HG02798 (cell line): Measurements from ENCODE around the gene PTHLH.

Experiments used
- ATAC-seq: cut with Tn5 transposase; IDR thresholded peaks from one replicate; pipeline ENCODE4 v1.9.1; 2021; ENCODE audit warnings: mild to moderate bottlenecking; ENCODE audit not compliant: unreplicated experiment, poor library complexity

Gene PTHLH

GRCh38 chr12:27975222-27976136, 2.9 kb upstream of the PTHLH start:
- no peak for ATAC-seq

GRCh38 chr12:27974735-27975221, 2.2 kb upstream of the PTHLH start:
- no peak for ATAC-seq

- ATAC-seq = no peak
These were observed 956 bp upstream of the PTHLH start for GRCh38 chr12:27973487-27973890.

DNA sequence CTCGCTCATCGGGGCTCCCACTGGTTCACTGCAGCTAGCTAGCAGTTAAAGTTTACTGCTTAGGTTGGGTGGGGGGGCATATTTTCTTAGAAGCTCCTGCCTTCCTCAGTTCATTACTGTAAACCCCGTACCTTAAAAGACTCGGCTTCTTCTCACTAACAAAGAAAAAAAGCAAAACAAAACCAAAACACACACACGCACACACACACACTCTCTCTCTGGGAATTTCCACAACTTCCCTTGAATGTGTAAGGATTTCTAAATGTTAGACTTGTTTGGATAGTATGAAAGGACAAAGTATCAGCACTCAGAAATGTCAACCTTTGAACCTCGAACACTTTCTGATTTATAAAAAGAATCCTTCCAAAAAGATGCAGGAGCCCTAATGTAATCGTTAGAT, 927 bp downstream of the PTHLH start:
- no peak for ATAC-seq

DNA sequence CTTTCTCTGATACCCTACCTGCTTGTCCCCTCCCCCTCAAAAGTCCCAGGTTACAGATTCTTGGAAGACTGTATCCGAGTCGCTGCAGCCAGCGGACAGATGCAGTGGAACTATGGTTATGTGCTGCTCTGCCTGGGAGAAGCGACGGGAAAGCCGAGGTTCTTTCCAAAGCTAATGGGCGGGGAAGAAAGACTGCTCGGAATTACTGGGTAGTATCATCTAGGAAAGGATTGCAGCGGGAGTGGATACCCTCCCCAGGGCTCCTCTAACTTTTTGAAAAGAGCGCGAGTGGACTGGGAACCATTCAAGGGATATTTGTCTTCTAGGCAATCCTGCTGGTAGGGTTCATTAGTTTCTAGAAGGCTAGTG, 1.4 kb downstream of the PTHLH start:
- ATAC-seq = no peak

GRCh38 chr12:27970401-27971120, 2.0 kb downstream of the PTHLH start:
- ATAC-seq = peak; percentile 14

DNA sequence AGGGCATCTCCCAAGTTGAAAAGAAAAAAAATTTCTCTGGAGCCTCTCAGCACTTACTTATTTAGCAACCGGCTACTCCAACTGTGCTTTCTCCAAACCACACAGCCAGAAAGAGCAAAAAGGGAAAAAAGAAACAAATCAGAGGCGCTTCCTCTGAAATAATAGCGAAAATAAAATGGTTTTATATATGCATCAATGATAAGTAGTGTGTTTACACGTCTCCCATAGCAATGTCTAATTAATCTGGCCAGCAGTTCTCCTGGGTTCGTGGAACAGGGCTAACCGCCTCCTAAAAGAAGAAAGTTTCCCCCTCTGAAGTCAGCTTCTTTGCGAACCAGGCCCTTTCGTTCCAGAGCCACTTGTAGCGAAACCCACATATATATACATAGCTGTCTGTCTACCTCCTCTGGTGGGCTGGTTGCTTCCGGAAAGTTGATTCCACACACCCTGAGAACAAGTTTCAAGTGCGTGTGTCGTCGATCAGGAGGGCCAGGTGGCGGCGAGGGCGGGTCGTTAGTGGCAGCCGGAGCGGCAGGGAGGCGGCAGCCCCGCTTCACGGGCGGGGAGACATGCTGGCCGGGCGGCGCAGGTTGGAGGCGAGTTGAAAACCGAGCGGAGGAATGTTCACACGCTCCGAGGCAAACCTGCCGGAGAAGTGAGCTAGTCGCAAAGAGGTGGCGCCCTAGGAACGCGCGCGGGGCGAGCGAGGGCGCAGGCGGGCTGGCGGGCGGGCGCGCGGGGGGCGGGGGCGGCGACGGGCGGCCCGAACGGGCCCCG, 2.7 kb downstream of the PTHLH start:
- ATAC-seq = peak; percentile 87

- ATAC-seq = no peak
These were observed 3.4 kb downstream of the PTHLH start for GRCh38 chr12:27968972-27969623.

- no peak for ATAC-seq
These were observed 4.9 kb downstream of the PTHLH start for GRCh38 chr12:27967551-27968054.

DNA sequence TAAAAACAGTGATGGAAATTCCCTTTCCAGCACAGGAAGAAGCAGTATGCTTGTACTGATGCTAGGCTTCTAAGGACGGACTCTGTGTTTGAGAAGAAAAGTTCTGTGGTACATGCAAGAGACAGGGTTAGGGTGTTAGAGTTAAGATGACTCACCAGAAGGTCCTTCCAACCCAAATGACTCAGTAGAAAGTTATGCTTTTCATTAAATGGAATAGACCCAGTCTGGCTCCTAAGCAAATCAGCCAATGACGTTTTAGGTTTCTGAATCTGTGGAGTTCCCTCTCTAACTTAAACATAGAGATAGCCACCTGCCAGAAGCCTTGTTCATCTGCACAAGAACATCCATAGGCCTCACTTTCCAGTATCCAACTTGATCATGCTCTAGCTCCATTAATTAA, 5.7 kb downstream of the PTHLH start:
- no peak for ATAC-seq

DNA sequence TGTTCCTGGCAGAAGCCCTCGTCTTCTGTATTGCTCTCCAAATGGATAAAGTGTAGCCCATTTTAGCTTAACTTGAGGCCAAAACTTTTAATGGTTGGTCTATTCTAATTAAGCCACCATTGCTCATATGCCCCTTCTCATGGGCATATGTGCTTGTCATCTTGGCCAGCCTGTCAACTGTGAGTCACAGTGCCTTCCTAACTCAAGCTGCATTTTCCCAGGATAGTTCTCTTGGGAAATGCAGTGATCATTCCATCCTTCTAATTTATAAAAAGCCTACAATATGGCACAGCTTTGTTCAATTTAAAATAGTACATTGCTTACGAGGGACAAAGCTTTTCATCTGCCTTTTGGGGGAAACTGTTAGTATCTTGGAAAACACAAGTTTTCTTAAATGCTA, 6.6 kb downstream of the PTHLH start:
- no peak for ATAC-seq

GRCh38 chr12:27965411-27965810, 7.1 kb downstream of the PTHLH start:
- no peak for ATAC-seq

DNA sequence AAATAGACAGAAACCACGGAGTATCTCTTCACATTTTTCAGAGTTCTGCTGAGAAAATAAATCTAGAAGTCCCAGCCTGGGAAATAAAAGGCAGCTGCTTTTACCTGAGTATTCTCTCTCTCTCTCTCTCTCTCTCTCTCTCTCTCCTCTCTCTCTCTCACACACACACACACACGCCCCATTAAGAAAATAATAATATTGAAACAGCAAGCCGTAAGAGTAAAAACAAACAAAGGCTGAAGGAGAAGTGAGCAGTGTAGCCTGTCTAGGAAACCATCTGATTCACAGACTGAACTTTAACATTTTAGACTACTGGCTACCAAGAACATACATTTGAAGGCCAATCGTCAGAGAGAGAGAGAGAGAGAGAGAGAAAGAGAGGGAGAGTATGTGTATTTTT, 8.4 kb downstream of the PTHLH start:
- no peak for ATAC-seq

DNA sequence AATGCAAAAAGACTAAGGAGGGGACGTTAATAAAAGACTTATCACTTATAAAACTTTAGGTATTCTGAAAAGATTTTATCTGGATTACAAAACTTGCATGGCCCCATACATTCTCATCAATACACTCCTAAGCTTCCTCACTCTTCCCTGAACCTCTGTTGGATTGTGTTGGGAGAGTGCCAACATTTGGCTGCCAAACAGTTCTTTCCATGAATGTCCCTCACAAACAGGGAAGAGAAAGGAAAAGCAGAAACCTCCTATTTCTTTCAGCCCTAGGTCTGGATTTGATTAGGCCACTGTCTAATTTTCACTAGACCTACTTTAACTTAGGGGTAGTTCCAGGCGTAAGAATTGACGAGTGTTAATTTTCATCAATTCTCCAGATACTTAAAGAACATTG, 11.7 kb downstream of the PTHLH start:
- ATAC-seq = no peak

GRCh38 chr12:27958675-27959074, 13.9 kb downstream of the PTHLH start:
- ATAC-seq = no peak

- no peak for ATAC-seq
These were observed 15.2 kb downstream of the PTHLH start for GRCh38 chr12:27957366-27957765.

DNA sequence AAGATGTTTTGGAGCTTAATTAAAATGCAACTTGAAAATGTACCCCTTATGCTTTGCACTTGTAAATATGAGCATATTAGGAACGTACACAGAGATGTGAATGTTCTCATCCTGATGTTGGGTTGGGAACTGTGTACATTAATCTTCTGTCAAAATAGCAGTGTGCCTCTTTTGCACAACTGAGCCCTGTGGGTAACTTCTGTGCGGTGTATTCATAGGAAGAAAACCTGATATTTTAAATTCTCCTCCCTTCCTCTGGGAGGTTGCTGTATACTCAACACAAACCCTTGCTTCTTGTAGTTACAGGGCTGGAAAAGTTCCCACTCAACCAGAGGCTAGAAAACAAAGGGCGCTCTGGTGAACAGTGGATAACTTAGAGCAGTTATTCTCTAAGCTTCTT, 18.7 kb downstream of the PTHLH start:
- ATAC-seq = no peak

DNA sequence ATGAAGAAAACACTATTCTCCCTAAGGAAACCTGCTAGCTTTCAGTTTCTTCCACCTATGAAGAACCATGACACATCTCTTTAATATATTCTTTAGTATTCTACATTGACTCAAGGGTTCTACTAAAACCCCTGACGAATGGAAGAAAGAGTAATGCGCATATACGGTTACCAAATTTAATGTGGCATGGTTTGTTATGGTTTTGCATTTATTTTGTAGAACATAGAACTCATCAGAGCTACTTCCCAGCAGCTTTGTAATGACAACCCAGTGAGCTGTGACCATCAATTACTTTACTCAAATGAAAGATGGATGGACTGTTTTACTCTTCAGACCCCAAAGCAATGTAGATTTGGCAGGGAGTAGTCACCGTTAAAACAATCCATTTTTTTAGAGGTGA, 19.2 kb downstream of the PTHLH start:
- no peak for ATAC-seq

DNA sequence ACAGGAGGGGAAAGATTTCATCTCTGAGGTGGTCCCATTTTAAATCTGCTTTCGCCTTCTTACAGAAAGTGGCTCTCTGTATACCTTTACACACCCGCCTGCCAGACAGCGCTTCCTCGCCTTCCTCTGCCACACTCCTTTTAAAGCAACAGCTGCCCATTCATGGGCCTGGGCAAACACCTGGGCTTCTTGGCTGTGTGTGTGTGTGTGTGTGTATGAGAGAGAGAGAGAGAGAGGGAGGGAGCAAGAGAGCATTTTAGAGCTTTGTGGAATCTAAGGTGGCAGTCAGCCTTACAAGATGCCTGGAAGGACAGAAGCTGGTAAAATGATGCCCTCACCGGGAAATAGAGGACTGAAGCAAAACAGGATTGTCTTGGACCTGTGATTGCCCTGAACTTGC, 20.0 kb downstream of the PTHLH start:
- ATAC-seq = no peak

DNA sequence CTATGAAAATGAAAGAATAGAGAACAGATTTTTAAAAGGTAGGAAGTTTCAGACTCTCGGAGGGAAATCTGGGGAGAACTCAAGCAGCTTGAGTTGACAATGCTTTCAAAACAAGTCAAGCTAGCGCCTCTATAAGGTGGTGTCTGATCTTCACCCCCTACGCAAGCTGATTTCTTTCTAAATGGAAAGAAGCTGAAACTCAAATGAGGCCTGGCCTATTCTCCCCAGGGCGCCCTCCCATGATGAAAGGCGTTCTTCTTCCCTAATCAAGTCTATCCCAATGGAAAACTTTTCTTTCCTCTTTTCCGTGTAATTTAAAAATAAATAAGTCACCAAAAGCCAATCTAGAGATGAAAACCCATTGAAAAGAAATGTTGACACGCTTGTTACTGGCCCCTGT, 20.6 kb downstream of the PTHLH start:
- ATAC-seq = no peak
